Coronary artery (tissue), 2 donors: ENCODE results near the gene ZNF280D.

Experiments used
- DNase-seq: peaks from one replicate; pipeline ENCODE4 v3.0.0-alpha.2; 2017; ENCODE audit warnings: low spot score
- H3K27ac ChIP-seq, 2 donors: fragments of 200-600 bp; sonication (generic); one replicate each; pipeline ENCODE4 v1.5.1; 2016 to 2019
- H3K4me3 ChIP-seq: fragments of 200-600 bp; sonication (generic); 2 replicates; pipeline ENCODE4 v1.5.1; 2016; ENCODE audit warnings: mild to moderate bottlenecking, moderate library complexity
- CTCF ChIP-seq: fragments of 200-600 bp; sonication (generic); IDR thresholded peaks from one replicate; pipeline ENCODE4 v1.5.1; 2019; ENCODE audit warnings: antibody characterized with exemption

ZNF280D gene

GRCh38 chr15:56775641-56776040 lies 42.3 kb upstream of the ZNF280D start:
- no peak overlapping the region for H3K4me3 ChIP-seq
- TF ChIP-seq CTCF = no peak
- H3K27ac ChIP-seq = no peak overlapping the region
- DNase-seq = no peak

GRCh38 chr15:56774356-56774755 lies 41.0 kb upstream of the ZNF280D start:
- no peak for TF ChIP-seq CTCF
- Histone ChIP-seq H3K4me3 (no peak overlapping the region), H3K27ac (no peak overlapping the region)
- no peak for DNase-seq

- no peak for TF ChIP-seq CTCF
- H3K4me3 ChIP-seq = no peak overlapping the region
- DNase-seq = no peak
- no peak overlapping the region for H3K27ac ChIP-seq
Observed at GRCh38 chr15:56772868-56773639, 39.7 kb upstream of the ZNF280D start.

- no peak for TF ChIP-seq CTCF
- Histone ChIP-seq H3K27ac (no peak overlapping the region), H3K4me3 (no peak overlapping the region)
- no peak for DNase-seq
Observed at GRCh38 chr15:56770173-56770572, 36.9 kb upstream of the ZNF280D start.

- Histone ChIP-seq H3K4me3 (no peak overlapping the region), H3K27ac (no peak overlapping the region)
- TF ChIP-seq CTCF = no peak
- no peak for DNase-seq
Observed at GRCh38 chr15:56767315-56767714, 34.0 kb upstream of the ZNF280D start.

- DNase-seq = no peak
- Histone ChIP-seq H3K4me3 (no peak overlapping the region), H3K27ac (no peak overlapping the region)
- no peak for TF ChIP-seq CTCF
Observed at GRCh38 chr15:56765251-56765650, 31.9 kb upstream of the ZNF280D start.

- Histone ChIP-seq H3K27ac (no peak overlapping the region), H3K4me3 (no peak overlapping the region)
- no peak for TF ChIP-seq CTCF
- no peak for DNase-seq
Observed at GRCh38 chr15:56763141-56763895, 30.0 kb upstream of the ZNF280D start.
